ENCODE measurements around the gene TXNRD2. TPM values are rescaled to one million over a fixed set of nuclear protein-coding genes. Genes with fewer than 3 reads are reported as not detected.

TXNRD2 gene
- total RNA-seq, 1 experiment from 2014 or later, result 29.5 TPM

- ChIA-PET CTCF (interaction anchor here (0.5 to 0.6 kb wide), 3 partner anchors 14 to 67 kb away, joined by 3 to 4 read pairs (median 3); no protein-coding TSS in a partner anchor), POLR2A (no interaction called here)
- in situ Hi-C loops (cut with HindIII; ENCODE audit: low pct_unique_long_range_greater_than_20kb, low sequenced_read_pairs) (no loop called here), intact Hi-C loops (cut with micrococcal nuclease; ENCODE audit: unreplicated experiment) (no loop called here)
- BruUV-seq (replicated peaks), result no TSS peak
- DNase-seq (ENCODE audit: low read depth, low spot score) (no peak), ATAC-seq (peak; percentile 75)
- H3K4me3 ChIP-seq (ENCODE audit: low read depth in 2 of 2, low read length in 2 of 2), result no peak overlapping the region
- H3K27ac ChIP-seq (ENCODE audit: low read length), result no peak overlapping the region
- H3K36me3 ChIP-seq (ENCODE audit: control insufficient read depth, insufficient read depth, low read length), result no peaks in the 10 kb centered on the region
- peaks cover 6% of the 10 kb centered on the region for H3K4me1 ChIP-seq (ENCODE audit: control insufficient read depth, insufficient read depth, low read length)
- no peaks in the 10 kb centered on the region for H3K9me3 ChIP-seq (ENCODE audit: control insufficient read depth, insufficient read depth, low read depth, low read length)
- TF ChIP-seq POLR2AphosphoS5 (IDR thresholded peaks at IDR 0.05; ENCODE audit: low read depth, low read length) (no peak), SIN3A (IDR thresholded peaks at IDR 0.05; ENCODE audit: borderline replicate concordance, insufficient read depth, low read depth, low read length) (no peak), CTCF (IDR thresholded peaks at IDR 0.05) (peak; percentile 78), TCF7L2 (IDR thresholded peaks at IDR 0.05; ENCODE audit: low read depth, low read length) (no peak), REST (IDR thresholded peaks at IDR 0.05; ENCODE audit: insufficient read depth in 1 of 2, low read depth in 2 of 2, low read length in 1 of 2) (no peak)
- H3K27me3 ChIP-seq (ENCODE audit: control insufficient read depth, insufficient read depth, low read length), result no peaks in the 10 kb centered on the region
Observed at GRCh38 chr22:19962246-19962908, 20.8 kb upstream of the TXNRD2 start.

GRCh38 chr22:19961868-19962245, 20.2 kb upstream of the TXNRD2 start:
- Histone ChIP-seq H3K36me3 (ENCODE audit: control insufficient read depth, insufficient read depth, low read length) (no peaks in the 10 kb centered on the region), H3K9me3 (ENCODE audit: control insufficient read depth, insufficient read depth, low read depth, low read length) (no peaks in the 10 kb centered on the region), H3K27me3 (ENCODE audit: control insufficient read depth, insufficient read depth, low read length) (no peaks in the 10 kb centered on the region), H3K27ac (ENCODE audit: low read length) (no peak overlapping the region), H3K4me3 (ENCODE audit: low read depth in 2 of 2, low read length in 2 of 2) (no peak overlapping the region), H3K4me1 (ENCODE audit: control insufficient read depth, insufficient read depth, low read length) (peaks cover 6% of the 10 kb centered on the region)
- in situ Hi-C loops (cut with HindIII; ENCODE audit: low pct_unique_long_range_greater_than_20kb, low sequenced_read_pairs), result no loop called here
- no peak for TF ChIP-seq TCF7L2 (IDR thresholded peaks at IDR 0.05; ENCODE audit: low read depth, low read length)
- no peak for TF ChIP-seq POLR2AphosphoS5 (IDR thresholded peaks at IDR 0.05; ENCODE audit: low read depth, low read length)
- TF ChIP-seq CTCF (IDR thresholded peaks at IDR 0.05), result no peak
- TF ChIP-seq REST (IDR thresholded peaks at IDR 0.05; ENCODE audit: insufficient read depth in 1 of 2, low read depth in 2 of 2, low read length in 1 of 2), result no peak
- TF ChIP-seq SIN3A (IDR thresholded peaks at IDR 0.05; ENCODE audit: borderline replicate concordance, insufficient read depth, low read depth, low read length), result no peak
- ChIA-PET POLR2A (no interaction called here), CTCF (no interaction called here)
- no TSS peak for BruUV-seq (replicated peaks)
- ATAC-seq, result peak; percentile 2; the same call in 1 of the 2 replicates
- no peak for DNase-seq (ENCODE audit: low read depth, low spot score)
- intact Hi-C loops (cut with micrococcal nuclease; ENCODE audit: unreplicated experiment), result no loop called here

All from Panc1 (cell line).